ENCODE measurements around the gene NME1. TPM values are rescaled to one million over a fixed set of nuclear protein-coding genes. Genes with fewer than 3 reads are reported as not detected.
A peak's percentile ranks its signal among the peaks of the same experiment; 100 is the strongest.

The NME1 gene
- total RNA-seq, 1 experiment from 2014 or later, result 220 TPM

DNA sequence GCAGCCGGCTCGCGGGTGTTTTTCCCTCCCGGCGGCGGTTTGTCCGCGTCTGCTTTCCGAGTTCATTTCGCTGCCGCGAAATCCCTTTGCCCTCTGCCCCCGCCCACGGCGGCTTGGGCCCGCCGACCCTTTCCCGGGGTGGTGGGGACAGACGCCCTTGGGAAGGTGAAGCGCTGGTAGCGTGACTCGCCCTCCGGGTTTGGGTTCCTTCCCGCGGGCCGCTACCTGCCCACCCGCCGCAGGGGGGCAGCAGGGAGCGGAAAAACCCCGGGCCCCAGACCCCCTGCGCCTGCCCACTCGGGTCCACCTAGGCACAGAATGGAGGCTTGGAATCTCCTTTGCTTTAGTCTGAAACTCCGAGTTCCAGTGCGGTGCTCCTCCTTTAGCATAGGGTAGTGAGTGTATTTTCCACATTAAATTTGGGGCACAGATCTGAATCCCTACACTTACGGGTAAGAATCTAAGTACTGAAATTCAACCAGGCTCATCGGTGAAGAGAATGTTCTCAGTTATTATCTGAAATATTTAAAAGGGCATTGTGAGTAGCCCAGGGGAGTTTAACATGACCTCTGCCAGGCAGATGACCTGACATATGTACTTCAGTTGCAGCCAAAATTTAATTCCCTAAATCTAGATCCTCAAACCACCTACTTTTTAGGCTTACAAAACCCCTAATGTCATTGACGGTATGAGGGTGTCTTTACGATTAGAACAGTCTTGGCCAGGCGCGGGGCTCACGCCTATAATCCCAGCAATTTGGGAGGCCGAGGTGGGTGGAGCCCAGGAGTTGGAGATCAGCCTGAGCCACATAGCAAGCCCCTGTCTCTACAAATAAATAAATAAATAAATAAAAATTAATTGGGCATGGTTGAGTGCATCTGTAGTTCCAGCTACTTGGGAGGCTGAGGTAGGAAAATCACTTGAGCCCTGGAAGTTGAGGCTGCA lies 13.9 kb downstream of the NME1 start:
- peak overlapping the region; percentile 83 to 85 for H3K4me3 Mint-ChIP-seq
- DNase-seq, result peak; percentile 73
- Histone ChIP-seq H3K79me1 (ENCODE audit: insufficient read depth, low read depth, low read length, poor library complexity, severe bottlenecking) (peaks cover 4% of the 10 kb centered on the region), H3K56ac (ENCODE audit: insufficient read length, low read depth, low read length) (no peak overlapping the region), H3K14ac (ENCODE audit: insufficient read depth, low read length) (peak overlapping the region; percentile 93), H3T11ph (ENCODE audit: low read length) (no peak overlapping the region), H4K20me1 (ENCODE audit: control insufficient read depth, insufficient read depth, insufficient read length) (no peaks in the 10 kb centered on the region), H2BK120ac (ENCODE audit: low read depth, low read length, poor library complexity, severe bottlenecking) (no peak overlapping the region), H4K5ac (ENCODE audit: insufficient read length, low read depth, low read length) (peak overlapping the region; percentile 10), H2BK20ac (ENCODE audit: low read depth, low read length, poor library complexity, severe bottlenecking) (no peak overlapping the region), H3K4ac (ENCODE audit: low read depth, low read length) (no peak overlapping the region; the same call in 1 of the 2 replicates), H3K27ac (ENCODE audit: insufficient read length, low read depth, low read length) (no peak overlapping the region), H3K4me1 (ENCODE audit: insufficient read depth, low read length) (no peaks in the 10 kb centered on the region), H3K4me2 (ENCODE audit: insufficient read depth, insufficient read length, low read length) (peak overlapping the region; percentile 95), H2AFZ (ENCODE audit: low read length) (no peak overlapping the region), H3K27me3 (ENCODE audit: insufficient read depth, low read length) (no peaks in the 10 kb centered on the region), H3K23me2 (ENCODE audit: insufficient read length, low read depth, low read length, poor library complexity, severe bottlenecking) (peaks cover 13% of the 10 kb centered on the region), H3K9me3 (ENCODE audit: control insufficient read depth, low read depth, low read length) (no peaks in the 10 kb centered on the region), H4K91ac (ENCODE audit: insufficient read length, low read depth, low read length) (no peak overlapping the region), H3K23ac (ENCODE audit: insufficient read length, low read depth, low read length) (no peak overlapping the region), H2BK12ac (ENCODE audit: insufficient read length, low read depth, low read length) (no peak overlapping the region), H2AK5ac (ENCODE audit: insufficient read length, low read length) (no peak overlapping the region), H2BK15ac (ENCODE audit: low read depth, low read length) (no peak overlapping the region), H3K18ac (ENCODE audit: insufficient read length, low read depth, low read length) (peak overlapping the region; percentile 82), H4K8ac (replicated peaks; ENCODE audit: insufficient read length, low read depth, low read length) (no peak overlapping the region), H3K9ac (ENCODE audit: extremely low read depth, insufficient read length, low read length) (peak overlapping the region; percentile 82), H3K79me2 (ENCODE audit: insufficient read depth, low read length) (no peaks in the 10 kb centered on the region; the same call in 1 of the 2 replicates), H2BK5ac (ENCODE audit: insufficient read length, low read length) (no peak overlapping the region)
- H3K36me3 Mint-ChIP-seq (ENCODE audit: insufficient read depth in 1 of 3, low read depth in 3 of 3), result peaks cover 36 to 65% (median 54%) of the 10 kb centered on the region in 3 experiments; a peak in 6 of 7 replicates
- no peaks in the 10 kb centered on the region for H3K9me3 Mint-ChIP-seq
- peak overlapping the region; percentile 42 to 91 (median 89); a peak in 6 of 7 replicates for H3K27ac Mint-ChIP-seq
- peaks cover 17 to 20% of the 10 kb centered on the region in 2 experiments for H3K4me1 Mint-ChIP-seq
- TF ChIP-seq, protein P1, sequence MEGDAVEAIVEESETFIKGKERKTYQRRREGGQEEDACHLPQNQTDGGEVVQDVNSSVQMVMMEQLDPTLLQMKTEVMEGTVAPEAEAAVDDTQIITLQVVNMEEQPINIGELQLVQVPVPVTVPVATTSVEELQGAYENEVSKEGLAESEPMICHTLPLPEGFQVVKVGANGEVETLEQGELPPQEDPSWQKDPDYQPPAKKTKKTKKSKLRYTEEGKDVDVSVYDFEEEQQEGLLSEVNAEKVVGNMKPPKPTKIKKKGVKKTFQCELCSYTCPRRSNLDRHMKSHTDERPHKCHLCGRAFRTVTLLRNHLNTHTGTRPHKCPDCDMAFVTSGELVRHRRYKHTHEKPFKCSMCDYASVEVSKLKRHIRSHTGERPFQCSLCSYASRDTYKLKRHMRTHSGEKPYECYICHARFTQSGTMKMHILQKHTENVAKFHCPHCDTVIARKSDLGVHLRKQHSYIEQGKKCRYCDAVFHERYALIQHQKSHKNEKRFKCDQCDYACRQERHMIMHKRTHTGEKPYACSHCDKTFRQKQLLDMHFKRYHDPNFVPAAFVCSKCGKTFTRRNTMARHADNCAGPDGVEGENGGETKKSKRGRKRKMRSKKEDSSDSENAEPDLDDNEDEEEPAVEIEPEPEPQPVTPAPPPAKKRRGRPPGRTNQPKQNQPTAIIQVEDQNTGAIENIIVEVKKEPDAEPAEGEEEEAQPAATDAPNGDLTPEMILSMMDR (conservative IDR thresholded peaks at IDR 0.05), result peak; percentile 82
- no CpG with 5 or more reads among the region's 42 CpGs for WGBS (ENCODE audit: extremely low coverage, insufficient read length, low lambda C conversion rate)
- H3K27me3 Mint-ChIP-seq (ENCODE audit: low read depth), result no peaks in the 10 kb centered on the region

Measured in H9 (cell line).